Esophagus squamous epithelium (tissue), 4 donors: Measurements from ENCODE around the gene FLT1.

Experiments
- POLR2A ChIP-seq, 4 donors: fragments of 450-650 bp; IDR thresholded peaks; one replicate each; pipeline ENCODE4 v1.6.1; 2017; ENCODE audit warnings: antibody characterized with exemption in 4 of 4, mild to moderate bottlenecking in 4 of 4, moderate library complexity in 3 of 4
- TF ChIP-seq, protein P1 (sequence below), 6 experiments: fragments of 450-650 bp in 4 of 6; fragments of 200-600 bp in 2 of 6; sonication (generic) in 2 of 6; IDR thresholded peaks; one replicate each; pipeline ENCODE4 v1.5.1; 2016 to 2019; ENCODE audit warnings: antibody characterized with exemption in 6 of 6, mild to moderate bottlenecking in 4 of 6, moderate library complexity in 4 of 6

DNA sequence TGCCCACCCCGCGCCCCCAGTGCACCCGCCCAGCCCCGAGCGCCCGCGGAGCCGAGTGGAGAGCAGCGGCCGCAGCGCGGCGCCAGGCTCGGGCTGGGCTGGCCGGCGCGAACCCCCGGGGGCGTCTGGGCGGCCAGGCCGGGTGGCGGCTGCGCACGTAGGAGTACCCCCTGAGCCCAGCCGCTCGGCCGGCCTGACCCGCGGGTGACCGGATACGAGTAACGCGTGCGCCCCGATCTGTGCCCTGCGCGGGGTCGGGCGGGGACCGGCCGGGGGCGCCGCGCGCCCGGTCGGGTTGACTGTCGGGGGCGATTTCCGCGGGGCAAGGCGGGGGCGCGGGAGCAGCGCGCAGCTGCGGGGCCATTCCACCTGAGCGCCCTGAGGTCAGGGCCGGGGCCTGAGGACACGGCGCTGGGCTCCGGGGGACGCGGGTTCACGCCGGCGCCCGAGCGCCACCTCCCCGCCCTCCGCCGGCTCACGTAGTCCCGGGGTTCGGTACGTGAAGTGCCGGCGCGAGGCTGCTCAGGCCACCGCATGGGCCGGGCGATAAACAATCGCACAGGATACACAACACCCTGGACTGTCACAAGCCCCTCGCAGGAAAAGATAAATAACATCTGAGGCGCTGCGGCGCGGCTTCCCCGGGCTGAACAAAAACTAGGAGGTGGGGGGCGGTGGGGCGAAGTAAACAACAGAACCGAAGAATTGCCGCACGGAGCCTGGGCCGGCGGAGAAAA lies 37.6 kb upstream of the FLT1 start:
- TF ChIP-seq, protein P1, sequence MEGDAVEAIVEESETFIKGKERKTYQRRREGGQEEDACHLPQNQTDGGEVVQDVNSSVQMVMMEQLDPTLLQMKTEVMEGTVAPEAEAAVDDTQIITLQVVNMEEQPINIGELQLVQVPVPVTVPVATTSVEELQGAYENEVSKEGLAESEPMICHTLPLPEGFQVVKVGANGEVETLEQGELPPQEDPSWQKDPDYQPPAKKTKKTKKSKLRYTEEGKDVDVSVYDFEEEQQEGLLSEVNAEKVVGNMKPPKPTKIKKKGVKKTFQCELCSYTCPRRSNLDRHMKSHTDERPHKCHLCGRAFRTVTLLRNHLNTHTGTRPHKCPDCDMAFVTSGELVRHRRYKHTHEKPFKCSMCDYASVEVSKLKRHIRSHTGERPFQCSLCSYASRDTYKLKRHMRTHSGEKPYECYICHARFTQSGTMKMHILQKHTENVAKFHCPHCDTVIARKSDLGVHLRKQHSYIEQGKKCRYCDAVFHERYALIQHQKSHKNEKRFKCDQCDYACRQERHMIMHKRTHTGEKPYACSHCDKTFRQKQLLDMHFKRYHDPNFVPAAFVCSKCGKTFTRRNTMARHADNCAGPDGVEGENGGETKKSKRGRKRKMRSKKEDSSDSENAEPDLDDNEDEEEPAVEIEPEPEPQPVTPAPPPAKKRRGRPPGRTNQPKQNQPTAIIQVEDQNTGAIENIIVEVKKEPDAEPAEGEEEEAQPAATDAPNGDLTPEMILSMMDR (IDR thresholded peaks at IDR 0.05) = no peak
- TF ChIP-seq POLR2A (IDR thresholded peaks at IDR 0.05) = no peak
